ENCODE results near the gene SLC12A4.
"Not testable (repeated sequence)": the region's sequence is repeated elsewhere in the genome, so short reads cannot be mapped to it uniquely, and the experiment has no call there.

The SLC12A4 gene

GRCh38 chr16:68003031-68003430 is 34.6 kb upstream of the SLC12A4 start:
- no peak for TF ChIP-seq CTCF (IDR thresholded peaks at IDR 0.05; ENCODE audit: low read depth, low read length, missing control alignments)
- H3K4me3 ChIP-seq (ENCODE audit: low read depth, low read length): no peak overlapping the region
- no peak for DNase-seq (ENCODE audit: low read depth)

- no peak for DNase-seq (ENCODE audit: low read depth)
- H3K4me3 ChIP-seq (ENCODE audit: low read depth, low read length): no peak overlapping the region
- TF ChIP-seq CTCF (IDR thresholded peaks at IDR 0.05; ENCODE audit: low read depth, low read length, missing control alignments): no peak
Observed at GRCh38 chr16:68000450-68000849, 32.0 kb upstream of the SLC12A4 start.

- H3K4me3 ChIP-seq (ENCODE audit: low read depth, low read length): no peak overlapping the region
- TF ChIP-seq CTCF (IDR thresholded peaks at IDR 0.05; ENCODE audit: low read depth, low read length, missing control alignments): no peak
- DNase-seq (ENCODE audit: low read depth): no peak
Observed at GRCh38 chr16:67999985-68000384, 31.5 kb upstream of the SLC12A4 start.

- peak within 1 kb of the TSS; percentile 6 for H3K4me3 ChIP-seq (ENCODE audit: low read depth, low read length)
- DNase-seq (ENCODE audit: low read depth): not testable (repeated sequence)
Observed at GRCh38 chr16:67998779-67999688, 30.6 kb upstream of the SLC12A4 start, which contains the start of gene DPEP2. TSS of gene DPEP2 (minus strand) at chr16:67999484. CDS start at chr16:67993212, 6,272 bp downstream.

GRCh38 chr16:67998231-67998778 is 29.9 kb upstream of the SLC12A4 start:
- not testable (repeated sequence) for DNase-seq (ENCODE audit: low read depth); H3K4me3 ChIP-seq (ENCODE audit: low read depth, low read length)

- no peak for TF ChIP-seq CTCF (IDR thresholded peaks at IDR 0.05; ENCODE audit: low read depth, low read length, missing control alignments)
- H3K4me3 ChIP-seq (ENCODE audit: low read depth, low read length): no peak overlapping the region
- DNase-seq (ENCODE audit: low read depth): no peak
Observed at GRCh38 chr16:67996666-67997065, 28.2 kb upstream of the SLC12A4 start.

- DNase-seq (ENCODE audit: low read depth): no peak
- no peak for TF ChIP-seq CTCF (IDR thresholded peaks at IDR 0.05; ENCODE audit: low read depth, low read length, missing control alignments)
- no peak overlapping the region for H3K4me3 ChIP-seq (ENCODE audit: low read depth, low read length)
Observed at GRCh38 chr16:67995423-67995822, 27.0 kb upstream of the SLC12A4 start.

- not testable (repeated sequence) for H3K4me3 ChIP-seq (ENCODE audit: low read depth, low read length)
Observed at GRCh38 chr16:67994040-67994408, 25.6 kb upstream of the SLC12A4 start.

More at GRCh38 chr16:67994040-67994408, 25.6 kb upstream of the SLC12A4 start:
- not testable (repeated sequence) for DNase-seq (ENCODE audit: low read depth)
